HPDE6-E6E7 (cell line): Measurements from ENCODE around the gene RAPGEF4.

Experiments used
- DNase-seq: peaks from one replicate; pipeline ENCODE4 v3.0.0; 2011; ENCODE audit warnings: missing footprints; ENCODE audit errors: extremely low spot score

RAPGEF4 gene

DNA sequence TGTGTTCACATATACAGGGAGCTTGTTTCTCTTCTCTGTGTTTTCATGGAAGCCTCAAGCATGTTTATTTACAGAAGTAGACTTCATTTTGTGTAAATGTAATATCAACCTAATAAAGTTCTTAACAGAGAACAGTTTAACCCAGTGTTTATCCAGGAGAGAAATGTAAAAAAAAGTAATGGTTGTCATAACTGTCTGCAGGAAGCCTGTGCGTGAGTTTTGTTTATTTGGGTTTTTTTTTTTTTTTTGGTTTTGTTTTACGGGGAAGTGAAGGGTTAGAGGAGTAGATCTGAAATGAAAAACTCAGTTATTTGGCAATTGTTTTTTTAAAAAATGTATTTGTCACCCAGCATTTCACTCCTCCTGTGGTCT lies 124.7 kb downstream of the RAPGEF4 start:
- DNase-seq, result no peak

GRCh38 chr2:172861098-172861497 lies 125.5 kb downstream of the RAPGEF4 start:
- no peak for DNase-seq

DNA sequence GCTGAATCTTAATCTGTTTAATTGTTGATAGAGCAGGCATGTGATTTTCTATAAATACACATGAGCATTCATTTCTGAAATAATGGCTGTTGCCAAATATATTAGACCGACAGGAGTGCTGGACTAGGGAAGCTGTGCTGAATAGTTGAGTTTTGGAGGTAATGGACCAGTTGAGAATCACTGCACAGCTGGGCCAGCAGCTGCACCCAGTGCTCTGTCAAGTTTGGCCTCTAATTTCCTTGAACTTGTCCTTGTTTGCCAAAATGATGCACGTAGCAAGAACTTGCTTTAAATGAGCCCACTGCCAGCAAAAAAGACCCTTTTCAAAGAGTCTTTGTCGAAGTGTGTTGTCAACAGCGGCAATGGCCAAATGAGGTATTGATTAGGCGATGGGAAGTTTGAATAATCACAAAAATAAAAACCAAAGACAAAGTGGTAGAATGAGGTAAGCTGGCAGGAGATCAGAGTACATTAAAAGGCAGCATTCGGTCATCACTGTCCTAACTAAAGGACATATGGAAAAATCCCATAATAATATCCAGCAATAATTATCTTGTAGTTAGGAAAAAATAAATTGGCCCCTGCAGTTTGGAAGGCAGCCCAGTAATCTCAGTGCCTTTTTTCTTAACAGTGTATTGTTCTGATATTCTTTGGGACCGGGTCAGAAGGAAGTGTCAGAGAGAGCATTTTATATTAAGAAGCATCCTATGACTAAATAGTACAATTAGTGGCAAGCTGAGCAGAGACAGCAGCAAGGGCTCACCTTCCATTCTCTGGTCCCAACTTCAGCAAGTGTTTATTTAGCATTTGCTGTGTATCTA lies 126.2 kb downstream of the RAPGEF4 start:
- DNase-seq, result no peak

GRCh38 chr2:172863341-172863740 lies 127.7 kb downstream of the RAPGEF4 start:
- no peak for DNase-seq

- no peak for DNase-seq
Measured at GRCh38 chr2:172864182-172864581, 128.5 kb downstream of the RAPGEF4 start.

DNA sequence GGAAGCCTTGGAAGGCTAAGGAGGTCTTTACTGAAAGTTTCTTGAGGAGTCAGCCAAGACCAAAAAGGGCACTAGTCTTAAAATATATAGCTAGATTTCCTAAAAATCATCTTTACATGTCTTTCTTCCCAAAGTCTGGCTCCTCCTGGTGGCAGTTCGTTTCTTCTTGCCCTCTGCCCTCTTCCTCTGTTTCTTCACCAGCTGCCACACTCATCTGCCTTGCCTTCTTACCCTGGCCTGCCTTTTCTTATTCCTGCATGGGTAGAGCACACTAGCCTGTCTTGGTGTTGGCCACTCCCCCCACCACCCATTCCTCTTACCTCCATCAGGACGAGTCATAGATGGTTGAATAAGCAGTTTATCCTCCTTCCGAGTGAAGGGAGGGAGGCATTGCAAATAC lies 129.8 kb downstream of the RAPGEF4 start:
- no peak for DNase-seq

- peak; percentile 38 for DNase-seq
Measured at GRCh38 chr2:172869861-172870260, 134.2 kb downstream of the RAPGEF4 start.

GRCh38 chr2:172870396-172870795 lies 134.8 kb downstream of the RAPGEF4 start:
- DNase-seq, result no peak

DNA sequence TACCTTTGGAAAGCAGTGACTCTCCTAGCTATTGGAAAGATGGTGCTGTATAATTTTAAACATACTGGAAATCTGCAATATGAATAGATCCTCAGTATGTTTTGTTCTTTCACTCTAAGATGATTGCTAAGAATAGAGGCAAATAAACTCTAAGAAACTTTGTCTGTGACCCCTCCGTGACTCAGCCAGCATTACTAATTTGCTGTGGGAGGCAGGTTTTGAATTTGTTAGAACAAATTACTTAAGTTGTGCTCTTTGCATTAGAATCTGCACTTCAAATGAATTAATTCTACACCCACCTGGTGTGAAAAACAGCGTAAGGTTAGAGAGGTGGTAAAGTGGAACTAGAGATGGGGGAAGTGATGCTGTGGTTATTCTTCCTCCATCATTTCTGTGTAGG lies 142.2 kb downstream of the RAPGEF4 start:
- DNase-seq, result no peak

DNA sequence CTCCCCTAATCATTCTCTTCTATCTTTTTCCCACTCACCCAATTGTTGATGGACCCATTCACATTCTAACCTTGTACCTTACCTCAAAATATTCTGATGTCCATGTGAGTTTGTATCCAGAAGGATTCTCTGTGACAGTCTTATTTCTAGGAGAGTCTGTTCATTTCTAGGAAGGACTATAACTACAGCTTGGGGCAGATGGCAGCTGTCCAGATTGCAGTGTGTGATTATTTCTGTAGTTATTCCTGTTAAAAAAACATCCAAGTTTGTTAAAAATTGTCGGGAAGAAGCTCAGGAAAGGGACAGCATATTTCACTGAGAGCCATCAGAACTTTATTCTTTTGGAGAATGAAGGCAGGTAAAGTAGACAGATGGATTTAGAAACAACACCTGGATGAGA lies 142.6 kb downstream of the RAPGEF4 start:
- no peak for DNase-seq

- no peak for DNase-seq
Measured at GRCh38 chr2:172884336-172884735, 148.7 kb downstream of the RAPGEF4 start.

- DNase-seq, result no peak
Measured at GRCh38 chr2:172885996-172886395, 150.4 kb downstream of the RAPGEF4 start.

DNA sequence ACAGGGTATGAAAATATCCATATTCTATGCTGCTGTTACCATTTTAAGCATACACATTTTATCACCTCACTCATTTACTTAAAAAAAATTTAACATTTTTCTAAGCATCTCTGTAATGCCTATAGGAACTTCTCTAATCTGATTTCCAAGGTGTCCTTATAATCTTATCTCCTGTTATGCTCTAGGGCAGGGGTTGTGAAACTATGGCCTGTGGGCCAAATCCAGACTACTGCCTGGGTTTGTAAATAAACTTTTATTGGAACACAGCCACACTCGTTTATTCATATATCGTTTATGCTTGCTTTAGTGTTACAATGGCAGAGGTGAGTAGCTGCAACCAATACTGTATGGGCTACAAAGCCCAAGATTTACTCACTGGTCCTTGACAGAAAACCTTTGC lies 151.6 kb downstream of the RAPGEF4 start:
- no peak for DNase-seq

GRCh38 chr2:172888714-172889669 lies 153.3 kb downstream of the RAPGEF4 start:
- DNase-seq, result no peak

GRCh38 chr2:172889768-172890430 lies 154.3 kb downstream of the RAPGEF4 start:
- no peak for DNase-seq

DNA sequence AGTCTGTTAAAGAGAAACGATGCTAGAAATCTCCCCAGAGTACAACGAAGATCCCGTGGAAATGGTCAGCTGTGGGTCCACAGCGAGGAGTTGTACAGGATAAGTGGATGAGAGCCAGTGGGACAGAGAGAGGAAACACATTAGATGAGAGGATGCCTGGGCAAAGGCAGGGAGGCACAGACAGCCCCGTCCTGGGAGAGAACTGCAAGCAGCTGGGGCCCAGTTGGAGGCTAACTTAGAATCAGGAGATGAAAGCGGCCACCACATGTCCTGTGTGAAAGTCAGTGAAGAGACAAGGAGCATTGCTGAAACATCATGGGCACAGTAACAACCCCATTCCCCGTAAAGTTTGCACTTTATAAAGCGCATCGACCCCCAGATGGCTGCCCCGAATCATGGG lies 157.5 kb downstream of the RAPGEF4 start:
- no peak for DNase-seq

DNA sequence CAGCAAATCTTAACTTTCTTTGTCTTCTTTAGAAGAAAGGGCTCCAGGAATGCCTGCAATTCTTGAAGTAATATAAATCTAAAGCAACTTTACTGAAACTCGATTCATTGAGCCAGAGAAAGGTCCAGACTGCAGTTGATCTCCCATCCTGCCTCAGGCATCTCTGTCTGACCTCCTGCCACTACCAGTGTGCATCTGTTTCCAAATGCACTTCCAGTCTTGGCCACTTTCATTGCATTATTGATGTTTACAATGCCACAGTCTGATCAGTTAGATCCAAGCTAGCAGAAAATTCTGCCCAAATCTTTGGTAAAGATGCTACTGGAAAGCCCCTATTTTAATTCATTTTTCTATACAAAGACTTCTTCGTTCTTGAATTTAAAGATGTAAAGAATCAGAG lies 158.0 kb downstream of the RAPGEF4 start:
- no peak for DNase-seq

DNA sequence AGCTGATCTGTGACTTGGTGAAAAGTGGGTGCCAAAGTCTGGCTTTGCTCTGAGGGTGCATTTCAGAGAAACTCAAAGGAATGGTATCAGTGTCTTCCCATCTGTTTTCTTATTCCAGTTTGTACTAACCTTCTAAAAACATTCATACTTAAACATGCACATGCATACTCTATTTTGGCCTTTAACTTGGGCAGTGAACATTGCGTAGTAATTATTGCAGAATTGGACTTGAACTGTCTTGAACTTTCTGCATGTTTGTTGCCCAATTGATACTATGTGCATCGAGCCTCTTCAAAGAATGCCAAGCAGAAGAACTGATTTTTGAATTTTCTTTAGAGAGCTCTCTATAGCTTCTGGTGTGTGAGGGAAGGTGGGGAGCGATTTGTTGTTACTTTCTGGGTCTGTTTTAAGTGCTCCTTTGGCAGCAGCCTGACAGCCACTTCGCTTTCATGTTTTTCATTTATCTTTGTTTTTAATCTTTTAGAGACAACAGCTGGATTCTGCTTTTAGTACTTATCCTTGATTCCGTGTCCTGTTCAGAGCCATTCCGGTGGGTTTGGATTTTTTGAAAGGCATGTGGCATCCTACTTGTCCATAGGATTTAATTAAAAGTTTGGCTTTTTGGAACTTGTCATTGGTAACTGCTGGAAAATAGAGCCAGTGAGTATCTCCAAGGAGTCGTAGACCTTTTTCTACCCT lies 159.2 kb downstream of the RAPGEF4 start:
- no peak for DNase-seq

DNA sequence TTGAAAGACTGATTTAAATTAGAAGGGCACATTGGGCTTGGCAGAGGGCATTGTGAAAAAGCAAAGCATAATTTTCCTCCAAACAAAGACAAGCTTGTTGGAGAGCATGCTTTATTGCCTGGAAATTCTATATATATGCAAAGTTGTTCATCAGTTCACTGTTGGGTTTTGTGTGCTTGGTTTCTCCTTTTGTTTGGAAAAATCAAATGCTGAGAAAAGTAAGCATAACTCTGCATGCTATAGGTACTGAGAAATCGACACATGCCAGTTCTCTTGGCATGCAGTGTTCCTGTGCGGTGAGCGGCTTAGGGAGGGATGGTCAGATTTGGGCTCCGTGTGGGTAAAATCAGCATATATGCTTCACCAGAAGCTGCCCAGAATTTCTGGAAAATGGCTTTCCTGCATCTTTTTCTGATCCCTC lies 161.0 kb downstream of the RAPGEF4 start:
- DNase-seq, result no peak

- DNase-seq, result no peak
Measured at GRCh38 chr2:172900871-172901270, 165.2 kb downstream of the RAPGEF4 start.

GRCh38 chr2:172901913-172902312 lies 166.3 kb downstream of the RAPGEF4 start:
- no peak for DNase-seq

- no peak for DNase-seq
Measured at GRCh38 chr2:172904236-172904635, 168.6 kb downstream of the RAPGEF4 start.
